NCI-H1105 treated with DMSO at 0.1 percent for 48 hours (cell line): ENCODE measurements around the gene MPV17L2.

ENCODE experiments used
- DNase-seq: peaks from one replicate; lab custom pipeline; 2025; lab: John Stamatoyannopoulos, UW

MPV17L2 gene

GRCh38 chr19:18245297-18245696 lies 52.3 kb downstream of the MPV17L2 start:
- no peak for DNase-seq
